ENCODE measurements around the gene GNAO1.

The GNAO1 gene

GRCh38 chr16:56191156-56191815 lies at the start of gene GNAO1:
Gene GNAO1, plus strand, starts transcription at chr16:56191489. Its CDS starts 747 bp downstream, at chr16:56192236.
- peak in 1 of 2 experiments; percentile 83 for DNase-seq

GRCh38 chr16:56143666-56144065 lies 47.6 kb upstream of the GNAO1 start:
- DNase-seq, result no peak

GRCh38 chr16:56145369-56145768 lies 45.9 kb upstream of the GNAO1 start:
- no peak for DNase-seq

GRCh38 chr16:56151621-56152020 lies 39.7 kb upstream of the GNAO1 start:
- DNase-seq, result no peak

- DNase-seq, result no peak
Measured at GRCh38 chr16:56161658-56162057, 29.6 kb upstream of the GNAO1 start.

GRCh38 chr16:56163089-56163488 lies 28.2 kb upstream of the GNAO1 start:
- no peak for DNase-seq

- DNase-seq, result no peak
Measured at GRCh38 chr16:56163938-56164337, 27.4 kb upstream of the GNAO1 start.

GRCh38 chr16:56164636-56165035 lies 26.7 kb upstream of the GNAO1 start:
- DNase-seq, result no peak

GRCh38 chr16:56174411-56174810 lies 16.9 kb upstream of the GNAO1 start:
- DNase-seq, result no peak

- DNase-seq, result no peak
Measured at GRCh38 chr16:56181401-56181800, 9.9 kb upstream of the GNAO1 start.

- DNase-seq, result no peak
Measured at GRCh38 chr16:56183266-56183665, 8.0 kb upstream of the GNAO1 start.

GRCh38 chr16:56190048-56190676 lies 1.1 kb upstream of the GNAO1 start:
- no peak for DNase-seq

GRCh38 chr16:56190677-56191155 lies 573 bp upstream of the GNAO1 start:
- DNase-seq, result no peak

- DNase-seq, result peak in 1 of 2 experiments; percentile 47
Measured at GRCh38 chr16:56191835-56192634, 746 bp downstream of the GNAO1 start.

GRCh38 chr16:56192635-56192945 lies 1.3 kb downstream of the GNAO1 start:
- DNase-seq, result no peak

- DNase-seq, result peak in 1 of 2 experiments; percentile 42
Measured at GRCh38 chr16:56192986-56193945, 2.0 kb downstream of the GNAO1 start.

GRCh38 chr16:56193951-56194726 lies 2.9 kb downstream of the GNAO1 start:
- peak; percentile 55 to 92 for DNase-seq

GRCh38 chr16:56195151-56195550 lies 3.9 kb downstream of the GNAO1 start:
- DNase-seq, result no peak

GRCh38 chr16:56196381-56196780 lies 5.1 kb downstream of the GNAO1 start:
- no peak for DNase-seq

GRCh38 chr16:56197192-56197992 lies 6.1 kb downstream of the GNAO1 start:
- peak in 1 of 2 experiments; percentile 29 for DNase-seq

All from NCI-H526 (cell line).